A673 (cell line): Measurements from ENCODE around the gene PYGL.

Experiments
- CTCF ChIP-seq: fragments of 300-800, 200-600 bp; sonication (generic); conservative IDR thresholded peaks from 2 replicates; pipeline ENCODE4 v1.5.1; 2017; ENCODE audit warnings: low read depth, mild to moderate bottlenecking, antibody characterized with exemption, low read length, moderate library complexity, mixed read lengths
- EZH2 ChIP-seq: fragments of 200-600 bp; sonication (generic); IDR thresholded peaks from 2 replicates; pipeline ENCODE4 v1.6.1; 2017; ENCODE audit warnings: borderline replicate concordance, low read depth, mild to moderate bottlenecking, mixed read lengths, antibody characterized with exemption, low read length; ENCODE audit not compliant: poor library complexity, severe bottlenecking

GRCh38 chr14:50864946-50865345 is 79.3 kb downstream of the PYGL start:
- no peak for TF ChIP-seq CTCF
- TF ChIP-seq EZH2 = no peak
